ENCODE results near the gene CACNA1I.
"Not testable (repeated sequence)": the region's sequence is repeated elsewhere in the genome, so short reads cannot be mapped to it uniquely, and the experiment has no call there.

Gene CACNA1I

DNA sequence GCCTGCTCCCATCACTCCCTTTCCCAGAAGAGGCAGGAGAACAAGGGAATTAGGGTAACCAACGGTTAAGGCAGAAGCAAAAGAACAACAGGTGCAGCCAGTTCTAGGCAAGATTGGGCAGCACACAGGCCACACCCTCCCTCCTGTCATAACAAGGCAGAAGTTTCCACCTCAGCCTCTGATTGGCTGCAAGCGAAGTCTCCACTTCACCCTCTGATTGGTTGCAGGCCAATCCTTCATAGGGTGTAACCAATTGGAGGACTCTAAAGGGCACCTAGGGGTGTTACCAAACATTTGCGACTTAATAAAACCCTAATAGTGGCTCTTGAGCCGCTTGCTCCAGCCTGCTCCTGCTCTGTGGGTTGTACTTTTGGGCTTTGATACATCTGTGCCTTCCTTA lies 153.8 kb downstream of the CACNA1I start:
- no peak for DNase-seq

- no peak for DNase-seq
Measured at GRCh38 chr22:39724857-39725256, 154.3 kb downstream of the CACNA1I start.

DNA sequence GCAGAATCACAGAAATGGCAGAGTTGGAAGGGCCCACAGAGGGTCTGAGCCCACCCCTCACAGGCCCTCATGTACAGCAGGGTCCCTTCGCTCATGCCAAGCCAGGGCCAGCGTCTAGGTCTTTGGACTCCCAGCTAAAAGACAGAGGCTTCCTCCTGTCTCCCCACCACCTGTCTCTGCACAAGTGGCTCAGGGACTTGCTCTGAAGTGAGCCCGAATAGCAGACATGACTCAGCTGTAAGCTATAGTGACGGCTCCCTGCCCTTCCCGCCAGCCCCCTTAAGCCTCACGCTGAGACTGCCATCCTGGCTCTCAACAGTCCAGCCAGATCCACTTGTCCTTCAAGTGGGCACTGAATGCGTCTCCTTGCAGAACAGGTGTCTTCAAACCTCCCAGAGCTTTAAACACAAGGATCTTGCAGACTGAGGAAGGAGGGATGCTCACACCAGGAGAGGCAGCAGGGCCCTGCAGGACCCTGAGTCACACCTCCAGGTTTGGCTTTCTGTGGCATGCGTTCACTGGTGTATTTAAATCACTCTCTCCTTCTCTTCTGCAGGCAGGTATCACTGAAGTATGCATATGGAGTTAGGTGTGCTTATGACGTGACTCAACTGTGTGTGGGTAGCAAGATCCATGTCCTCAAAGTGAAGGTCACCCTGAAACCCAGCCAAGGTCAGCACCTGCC lies 154.9 kb downstream of the CACNA1I start:
- no peak for DNase-seq

DNA sequence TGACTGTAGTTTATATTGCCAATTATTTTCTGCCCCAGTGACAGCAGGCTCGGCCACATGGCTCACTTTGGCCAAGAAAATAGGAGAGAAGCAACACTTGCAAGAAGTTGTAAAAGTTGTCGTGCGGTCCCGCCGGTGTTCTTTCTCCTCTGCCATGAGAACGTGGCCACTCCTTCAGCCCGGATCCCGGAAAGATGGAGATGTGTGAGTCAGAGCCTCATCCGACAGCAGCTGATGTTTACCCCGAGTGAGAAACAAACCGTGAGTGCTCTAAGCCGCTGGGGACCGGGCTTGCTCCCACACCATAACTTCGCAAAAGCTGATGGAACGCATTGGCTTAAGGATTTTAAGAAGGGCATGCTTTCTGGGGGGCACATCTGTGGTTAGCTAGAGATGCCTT lies 157.0 kb downstream of the CACNA1I start:
- no peak for DNase-seq

DNA sequence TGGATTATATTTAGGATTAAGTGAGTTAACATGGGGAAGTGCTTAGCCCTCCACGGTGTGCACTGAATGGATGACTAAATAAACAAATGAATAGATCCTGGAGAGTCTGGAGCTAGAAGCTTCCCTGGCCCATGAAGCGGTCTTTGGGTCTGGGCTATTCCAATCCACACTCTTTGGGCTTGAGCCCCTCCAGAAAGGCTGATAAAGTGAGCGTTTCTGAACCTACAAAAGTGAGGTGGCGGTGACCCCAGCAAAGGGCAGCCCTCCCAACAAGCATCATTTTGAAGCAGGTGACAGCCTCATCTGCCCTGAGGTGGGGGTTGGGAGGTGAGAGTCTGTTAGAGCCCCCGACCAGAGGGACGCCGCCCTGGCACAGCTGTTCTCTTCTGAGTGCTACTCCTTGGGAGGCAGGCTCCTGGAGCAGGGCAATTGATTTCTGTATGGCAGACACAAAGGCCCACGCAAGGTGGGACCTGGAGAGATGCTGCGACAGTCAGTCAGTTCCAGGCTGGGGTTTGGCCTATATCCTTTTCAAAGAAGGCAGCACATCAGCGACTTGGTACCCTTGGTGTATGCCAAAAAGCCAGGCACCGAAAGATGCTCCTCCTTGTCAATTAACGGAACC lies 157.8 kb downstream of the CACNA1I start:
- DNase-seq = no peak

DNA sequence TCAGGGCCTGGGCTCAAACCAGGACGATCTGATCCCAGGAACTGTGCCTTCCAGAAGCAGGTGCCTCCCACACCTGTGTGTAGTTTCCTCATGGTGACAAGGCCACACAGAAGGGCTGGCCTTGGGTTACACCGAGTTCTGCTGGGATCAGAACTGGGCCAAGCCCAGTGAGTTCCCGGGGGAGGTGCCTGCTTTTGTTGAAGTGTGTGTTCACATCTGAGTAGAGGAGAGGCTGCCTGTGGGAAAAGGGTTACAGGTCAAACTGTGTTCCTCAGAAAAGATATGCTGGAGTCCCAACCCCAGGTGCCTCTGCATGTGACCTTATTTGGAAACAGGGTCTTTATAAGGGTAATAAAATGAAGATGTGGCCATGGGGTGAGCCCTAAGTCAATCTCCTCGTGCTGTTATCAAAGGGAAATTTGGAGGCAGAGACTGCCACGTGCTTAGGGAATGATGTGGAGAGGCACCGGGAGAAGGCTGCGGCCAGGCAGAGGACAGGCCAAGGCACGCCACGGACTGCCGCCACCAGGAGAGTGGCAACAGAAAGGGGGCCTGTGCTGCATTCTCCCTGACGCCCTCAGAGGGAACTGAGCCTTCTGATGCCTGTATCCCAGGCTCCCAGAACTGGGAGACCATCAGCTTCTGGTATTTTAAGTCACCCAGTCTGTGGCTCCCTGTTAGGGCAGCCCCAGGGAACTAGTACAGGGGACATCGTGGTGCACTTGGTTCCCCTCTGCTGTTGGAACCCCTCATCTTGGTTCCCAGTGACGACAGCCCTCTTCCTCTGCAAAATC lies 158.8 kb downstream of the CACNA1I start:
- DNase-seq = no peak

DNA sequence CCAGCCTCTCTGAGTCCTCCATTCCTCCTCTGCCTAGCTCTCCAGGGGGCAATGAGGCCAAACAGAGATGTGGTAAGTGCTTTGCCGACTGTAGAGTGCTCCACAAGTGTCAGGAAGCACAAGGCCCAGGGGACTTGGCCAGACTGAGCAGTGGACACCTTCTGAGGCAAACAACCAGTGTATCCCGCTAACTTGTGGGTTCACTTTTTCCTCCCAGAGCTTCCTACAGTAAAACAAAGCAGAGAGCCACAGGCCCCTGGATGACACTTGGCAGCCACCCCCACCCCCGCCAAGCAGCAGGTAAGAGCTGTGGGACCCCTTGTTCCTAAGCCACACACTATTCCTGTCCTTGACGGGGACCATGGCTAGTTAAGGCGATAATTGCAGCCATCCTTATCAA lies 160.9 kb downstream of the CACNA1I start:
- DNase-seq = no peak

DNA sequence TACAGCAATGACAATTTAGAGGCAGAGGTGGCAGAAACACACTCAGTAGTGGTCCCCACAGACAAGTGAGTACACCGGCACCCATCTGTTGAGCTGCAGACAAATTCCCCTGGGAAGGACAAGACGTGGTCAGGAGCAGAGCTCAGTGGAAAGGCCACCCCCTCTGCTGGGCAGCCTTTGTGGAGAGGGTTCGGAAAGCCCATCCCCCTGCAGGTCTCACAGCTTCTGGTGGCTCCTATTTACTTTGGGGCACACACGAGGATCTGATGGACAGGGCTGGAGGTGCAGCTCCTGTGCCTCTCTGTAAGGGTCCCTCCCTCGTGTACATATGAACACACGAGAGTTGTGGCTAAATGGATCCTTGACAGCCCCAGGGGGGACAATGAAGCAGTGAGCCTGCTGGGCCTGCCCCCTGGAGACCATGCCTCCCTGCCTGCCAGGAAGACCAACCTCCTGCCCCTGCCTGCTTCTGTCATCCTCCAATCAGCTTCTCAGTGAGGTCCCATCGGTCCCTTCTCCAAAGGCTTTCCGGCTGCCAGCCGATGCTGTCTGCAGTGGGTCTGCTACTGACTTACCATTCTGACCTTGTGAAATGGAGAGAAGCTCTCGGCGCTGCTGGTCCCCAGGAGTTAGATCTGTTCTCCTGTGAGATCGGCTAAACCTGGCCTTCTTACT lies 161.5 kb downstream of the CACNA1I start:
- no peak for DNase-seq

DNA sequence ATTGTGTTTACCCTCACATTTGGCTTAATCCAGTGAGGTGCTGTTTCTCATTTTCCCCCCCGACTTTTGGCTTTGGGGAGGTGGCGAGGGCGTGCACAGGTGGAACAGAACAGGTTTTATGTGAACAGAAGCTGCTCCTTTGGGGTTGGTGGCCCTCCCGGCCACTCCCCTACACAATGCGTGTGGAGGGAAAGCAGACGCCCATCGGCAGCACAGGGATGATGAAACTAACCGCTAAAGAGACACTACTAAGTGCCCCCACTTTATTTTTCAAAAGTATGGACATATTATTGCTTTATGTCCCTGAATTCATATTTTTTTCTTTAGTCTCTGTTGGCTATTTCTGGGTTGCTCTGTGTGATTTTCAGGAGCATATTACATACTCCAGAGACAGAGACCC lies 162.1 kb downstream of the CACNA1I start:
- DNase-seq = no peak

DNA sequence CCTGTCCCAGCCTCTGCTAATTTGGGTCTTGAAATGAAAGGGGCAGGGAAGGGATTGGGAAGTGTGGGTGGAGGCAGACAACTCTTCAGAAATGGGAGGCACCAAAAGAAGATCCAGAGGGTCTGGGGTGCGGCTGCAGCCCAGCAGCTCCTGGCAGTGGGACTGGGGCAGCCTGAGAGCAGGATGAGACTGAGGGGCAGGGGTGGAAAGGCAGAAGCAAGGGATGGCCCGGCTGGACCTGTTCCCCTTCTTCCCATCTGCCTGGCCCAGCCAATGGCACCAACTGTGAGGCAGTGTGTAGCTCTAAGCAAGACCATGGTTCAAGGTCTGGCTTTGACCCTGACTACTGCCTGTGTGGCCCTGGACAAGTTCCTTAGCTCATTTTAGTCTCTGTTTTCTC lies 162.6 kb downstream of the CACNA1I start:
- DNase-seq = no peak

DNA sequence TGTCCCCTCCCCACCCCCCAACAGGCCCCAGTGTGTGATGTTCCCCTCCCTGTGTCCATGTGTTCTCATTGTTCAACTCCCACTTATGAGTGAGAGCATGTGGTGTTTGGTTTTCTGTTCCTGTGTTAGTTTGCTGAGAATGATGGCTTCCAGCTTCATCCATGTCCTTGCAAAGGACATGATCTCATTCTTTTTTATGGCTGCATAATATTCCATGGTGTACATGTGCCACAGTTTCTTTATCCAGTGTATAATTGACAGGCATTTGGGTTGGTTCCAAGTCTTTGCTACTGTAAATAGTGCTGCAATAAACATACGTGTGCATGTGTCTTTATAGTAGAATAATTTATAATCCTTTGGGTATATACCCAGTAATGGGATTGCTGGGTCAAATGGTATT lies 163.5 kb downstream of the CACNA1I start:
- DNase-seq = not testable (repeated sequence)

GRCh38 chr22:39734866-39735265 lies 164.3 kb downstream of the CACNA1I start:
- no peak for DNase-seq

DNA sequence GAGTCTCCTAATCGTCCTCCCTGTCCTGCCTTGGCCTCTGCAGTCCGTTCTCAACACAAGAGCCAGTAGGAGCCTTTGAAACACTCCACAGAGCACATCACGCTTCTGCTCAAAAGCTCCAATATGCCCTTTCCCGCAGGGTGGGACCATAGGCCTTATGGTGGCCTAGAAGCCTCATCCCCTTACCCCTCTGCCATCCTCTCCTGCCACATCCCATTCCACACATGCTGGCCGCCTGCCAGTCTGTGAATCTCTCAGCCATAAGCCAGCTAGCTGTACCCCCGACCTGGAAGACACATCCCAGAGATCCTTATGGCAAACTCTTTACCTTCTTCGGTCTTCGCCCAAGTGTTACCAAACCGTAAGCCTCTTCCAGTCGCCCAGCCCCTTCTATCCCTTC lies 165.2 kb downstream of the CACNA1I start:
- no peak for DNase-seq

GRCh38 chr22:39738746-39739145 lies 168.2 kb downstream of the CACNA1I start:
- no peak for DNase-seq

Data from stimulated activated CD4-positive, alpha-beta T cell treated with anti-CD3 and anti-CD28 coated beads, Interleukin-12 subunit alpha, Interleukin-12 subunit beta, amount 100 ng/mL, for 4 hours (primary cell).